HEK293T (cell line): ENCODE measurements around the gene KDM2B.

Experiments used
- BHLHE40 ChIP-seq: fragments of 450-650 bp; IDR thresholded peaks from 2 replicates; pipeline ENCODE4 v1.6.1; 2016; ENCODE audit warnings: mild to moderate bottlenecking, moderate library complexity, borderline replicate concordance
- CTBP1 ChIP-seq: fragments of 450-650 bp; IDR thresholded peaks from 2 replicates; pipeline ENCODE4 v1.6.1; 2016; ENCODE audit warnings: borderline replicate concordance
- SUZ12 ChIP-seq: fragments of 450-650 bp; IDR thresholded peaks from 2 replicates; pipeline ENCODE4 v1.6.1; 2016; ENCODE audit warnings: mild to moderate bottlenecking

GRCh38 chr12:121405211-121405610 is 175.6 kb downstream of the KDM2B start:
- no peak for TF ChIP-seq CTBP1
- no peak for TF ChIP-seq SUZ12
- no peak for TF ChIP-seq BHLHE40
